Testis (tissue), 3 donors: ENCODE results near the gene GOLGA8A. TPM values are rescaled to one million over a fixed set of nuclear protein-coding genes. Genes with fewer than 3 reads are reported as not detected.

ENCODE experiments used
- DNase-seq: peaks from one replicate; pipeline ENCODE4 v3.0.0-alpha.2; 2019
- H3K27ac ChIP-seq, 2 donors: fragments of 200-600 bp; sonication (generic); one replicate each; pipeline ENCODE4 v1.5.1; 2019
- H3K27me3 ChIP-seq: fragments of 200-600 bp; sonication (generic); one replicate; pipeline ENCODE4 v1.5.1; 2019
- H3K36me3 ChIP-seq: fragments of 200-600 bp; sonication (generic); one replicate; pipeline ENCODE4 v1.5.1; 2017; ENCODE audit warnings: low read depth; ENCODE audit errors: missing control alignments
- H3K4me1 ChIP-seq: fragments of 200-600 bp; sonication (generic); one replicate; pipeline ENCODE4 v1.5.1; 2019
- H3K4me3 ChIP-seq, 2 donors: fragments of 200-600 bp; sonication (generic); one replicate each; pipeline ENCODE4 v1.5.1; 2017 to 2019
- H3K9me3 ChIP-seq: fragments of 200-600 bp; sonication (generic); one replicate; pipeline ENCODE4 v1.5.1; 2017
- POLR2A ChIP-seq: fragments of 450-650 bp; IDR thresholded peaks from one replicate; pipeline ENCODE4 v1.6.1; 2017; ENCODE audit warnings: antibody characterized with exemption, mild to moderate bottlenecking, moderate library complexity
- WGBS, 2 donors: methylation state at CpG; one replicate each; pipeline ENCODE4 v1.1.5; 2018; 5-methylcytosine and 5-hydroxymethylcytosine counted together
- intact Hi-C: fragments of 100-400 bp; cut with DNase I; formaldehyde crosslinking; loops from one replicate; pipeline ENCODE4 v1.15.1; 2023; ENCODE audit warnings: low total_unique reads
- polyA plus RNA-seq: library from polyadenylated mRNA; stranded (reverse); fragments of 350-450 nt; fragmentation: Illumina TruSeq; extraction: RNeasy Lipid Tissue Mini Kit (QIAGEN cat#74804); gene quantifications from one replicate; pipeline ENCODE4 v1.2.3, GENCODE V29; 2014; ENCODE audit warnings: low read depth, low replicate concordance; ENCODE audit not compliant: insufficient read depth
- total RNA-seq, 2 donors: library from RNA; depleted of rRNA; stranded (reverse); fragments of >200 nt; gene quantifications; one replicate each; pipeline ENCODE4 v1.2.3, GENCODE V29; 2016
- TF ChIP-seq, protein P1 (sequence below), 3 experiments: fragments of 450-650 bp in 2 of 3; fragments of 200-600 bp in 1 of 3; sonication (generic) in 1 of 3; IDR thresholded peaks; one replicate each; pipeline ENCODE4 v1.5.1; 2016 to 2019; ENCODE audit warnings: antibody characterized with exemption in 3 of 3, mild to moderate bottlenecking in 2 of 3, moderate library complexity in 1 of 3

The GOLGA8A gene
- total and polyA plus RNA-seq, 3 donors from 2014 or later, result 67.7 to 136 (median 121) TPM

DNA sequence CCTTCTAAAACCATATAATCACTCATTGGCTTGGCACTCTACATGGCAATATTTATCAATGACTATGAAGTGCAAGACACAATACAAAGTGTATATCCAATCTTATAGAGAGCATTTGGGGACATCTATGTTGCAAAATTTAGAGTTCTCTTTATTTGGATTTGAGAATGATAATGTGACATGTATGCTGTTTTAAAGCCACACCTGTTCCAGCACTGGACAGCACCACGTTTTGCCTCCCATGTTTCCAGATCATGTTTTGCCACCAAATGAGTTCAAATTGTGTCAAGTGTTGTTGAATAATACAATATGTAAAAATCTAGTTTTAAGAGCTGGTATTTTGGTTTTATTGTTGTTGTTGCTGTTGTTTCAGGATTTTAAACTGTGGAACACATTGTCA, 33.3 kb upstream of the GOLGA8A start:
- no peaks in the 10 kb centered on the region for H3K4me1 ChIP-seq
- intact Hi-C loops, result no loop called here
- no peaks in the 10 kb centered on the region for H3K27me3 ChIP-seq

DNA sequence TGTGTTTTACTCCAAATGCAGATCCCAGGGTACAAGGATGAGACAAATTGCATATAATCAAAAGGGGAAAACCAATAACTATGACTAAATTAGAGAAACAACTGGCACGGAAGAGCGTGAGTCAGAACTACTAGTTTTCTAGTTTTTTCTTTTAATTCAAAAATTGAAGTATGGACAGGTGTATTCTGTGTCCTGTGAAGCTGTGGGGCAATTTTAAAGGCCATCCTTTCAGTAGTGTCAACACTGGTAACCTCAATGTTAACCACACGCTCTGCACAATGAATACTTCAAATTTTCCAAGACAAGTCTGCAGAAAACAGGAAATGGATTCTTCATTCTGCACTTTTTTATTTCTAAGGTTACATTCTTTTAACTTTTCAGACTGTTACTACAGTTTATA, 32.5 kb upstream of the GOLGA8A start:
- WGBS, 2 donors, result 79 to 82% methylated on average over 3 of the region's 3 CpGs
- intact Hi-C loops, result no loop called here
- Histone ChIP-seq H3K36me3 (no peaks in the 10 kb centered on the region), H3K4me1 (no peaks in the 10 kb centered on the region), H3K9me3 (no peaks in the 10 kb centered on the region), H3K27me3 (no peaks in the 10 kb centered on the region), H3K4me3 (no peak overlapping the region), H3K27ac (no peak overlapping the region)
- TF ChIP-seq, protein P1, sequence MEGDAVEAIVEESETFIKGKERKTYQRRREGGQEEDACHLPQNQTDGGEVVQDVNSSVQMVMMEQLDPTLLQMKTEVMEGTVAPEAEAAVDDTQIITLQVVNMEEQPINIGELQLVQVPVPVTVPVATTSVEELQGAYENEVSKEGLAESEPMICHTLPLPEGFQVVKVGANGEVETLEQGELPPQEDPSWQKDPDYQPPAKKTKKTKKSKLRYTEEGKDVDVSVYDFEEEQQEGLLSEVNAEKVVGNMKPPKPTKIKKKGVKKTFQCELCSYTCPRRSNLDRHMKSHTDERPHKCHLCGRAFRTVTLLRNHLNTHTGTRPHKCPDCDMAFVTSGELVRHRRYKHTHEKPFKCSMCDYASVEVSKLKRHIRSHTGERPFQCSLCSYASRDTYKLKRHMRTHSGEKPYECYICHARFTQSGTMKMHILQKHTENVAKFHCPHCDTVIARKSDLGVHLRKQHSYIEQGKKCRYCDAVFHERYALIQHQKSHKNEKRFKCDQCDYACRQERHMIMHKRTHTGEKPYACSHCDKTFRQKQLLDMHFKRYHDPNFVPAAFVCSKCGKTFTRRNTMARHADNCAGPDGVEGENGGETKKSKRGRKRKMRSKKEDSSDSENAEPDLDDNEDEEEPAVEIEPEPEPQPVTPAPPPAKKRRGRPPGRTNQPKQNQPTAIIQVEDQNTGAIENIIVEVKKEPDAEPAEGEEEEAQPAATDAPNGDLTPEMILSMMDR (IDR thresholded peaks at IDR 0.05), result no peak
- no peak for TF ChIP-seq POLR2A
- no peak for DNase-seq

More for the DNA sequence above, 33.3 kb upstream of the GOLGA8A start:
- no peak for DNase-seq
- no peak overlapping the region for H3K27ac ChIP-seq
- H3K4me3 ChIP-seq, result no peak overlapping the region
- WGBS, 2 donors, result 44 to 65% methylated on average over 1 of the region's 1 CpG
- H3K9me3 ChIP-seq, result no peaks in the 10 kb centered on the region
- no peaks in the 10 kb centered on the region for H3K36me3 ChIP-seq
- no peak for TF ChIP-seq POLR2A
- TF ChIP-seq, protein P1 (IDR thresholded peaks at IDR 0.05), result no peak

DNA sequence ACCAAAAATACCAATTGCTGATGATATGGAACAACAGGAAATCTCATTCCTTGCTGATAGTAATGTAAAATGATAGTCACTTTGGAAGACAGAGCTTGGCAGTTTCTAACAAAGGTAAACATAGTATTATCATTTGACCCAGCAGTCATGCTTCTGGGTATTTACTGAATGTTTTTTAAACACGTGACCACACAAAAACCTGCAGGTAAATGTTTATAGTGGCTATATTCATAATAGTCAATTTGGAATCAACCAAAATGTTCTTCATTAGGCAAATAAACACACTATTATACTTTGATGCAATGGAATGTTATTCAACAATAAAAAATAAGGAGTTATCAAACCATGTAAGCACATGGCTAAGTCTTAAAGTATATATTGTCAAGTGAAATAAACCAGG, 24.1 kb upstream of the GOLGA8A start:
- intact Hi-C loops, result no loop called here
- TF ChIP-seq, protein P1 (IDR thresholded peaks at IDR 0.05), result no peak
- TF ChIP-seq POLR2A, result no peak
- 88 to 89% methylated on average over 1 of the region's 1 CpG for WGBS, 2 donors
- Histone ChIP-seq H3K36me3 (no peaks in the 10 kb centered on the region), H3K9me3 (no peaks in the 10 kb centered on the region), H3K27me3 (no peaks in the 10 kb centered on the region), H3K4me1 (no peaks in the 10 kb centered on the region), H3K4me3 (no peak overlapping the region), H3K27ac (no peak overlapping the region)
- no peak for DNase-seq

DNA sequence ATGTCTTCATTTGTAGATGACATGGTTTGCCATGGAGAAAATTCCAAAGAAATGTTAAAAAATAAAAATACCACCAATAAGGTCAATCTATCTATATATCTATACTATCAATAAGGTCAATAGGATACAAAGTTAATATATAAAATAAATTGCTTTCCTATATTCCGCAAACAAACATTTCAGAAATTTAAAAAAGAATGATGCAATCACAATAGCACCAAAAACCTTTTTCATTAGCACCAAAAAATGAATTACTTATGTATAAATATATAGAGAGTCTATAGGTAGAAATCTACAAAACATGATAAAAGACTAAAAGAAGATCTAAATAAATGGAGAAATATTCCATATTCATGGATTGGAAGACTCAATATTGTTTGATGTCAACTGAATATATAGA, 22.8 kb upstream of the GOLGA8A start:
- no peaks in the 10 kb centered on the region for H3K9me3 ChIP-seq
- no peak overlapping the region for H3K27ac ChIP-seq
- H3K4me1 ChIP-seq, result no peaks in the 10 kb centered on the region
- no peak for DNase-seq
- no peaks in the 10 kb centered on the region for H3K27me3 ChIP-seq
- no peaks in the 10 kb centered on the region for H3K36me3 ChIP-seq
- intact Hi-C loops, result no loop called here
- no peak for TF ChIP-seq POLR2A
- TF ChIP-seq, protein P1 (IDR thresholded peaks at IDR 0.05), result no peak
- WGBS, 2 donors, result 86 to 91% methylated on average over 1 of the region's 1 CpG
- H3K4me3 ChIP-seq, result no peak overlapping the region

DNA sequence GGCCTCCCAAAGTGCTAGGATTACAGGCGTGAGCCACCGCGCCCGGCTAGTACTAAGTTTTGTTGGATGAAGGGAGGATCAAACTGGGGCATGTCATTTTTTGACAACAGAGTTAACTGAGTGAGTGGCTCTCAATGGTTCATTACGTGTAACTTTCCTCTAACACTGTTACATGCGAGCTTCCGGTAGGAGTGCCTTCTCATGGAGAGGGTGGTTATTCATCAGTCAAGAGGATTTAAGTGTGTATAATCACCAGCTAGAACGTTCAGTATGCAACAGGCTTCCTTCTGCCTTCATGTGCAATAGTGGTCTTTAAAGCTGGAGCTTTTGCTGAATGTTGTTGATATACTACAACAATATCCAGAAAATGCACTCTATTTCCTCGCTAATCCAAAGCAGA, 19.1 kb upstream of the GOLGA8A start:
- no peak for DNase-seq

More for the DNA sequence above, 19.1 kb upstream of the GOLGA8A start:
- H3K27me3 ChIP-seq, result no peaks in the 10 kb centered on the region
- TF ChIP-seq, protein P1 (IDR thresholded peaks at IDR 0.05), result no peak
- no peak for TF ChIP-seq POLR2A
- intact Hi-C loops, result no loop called here
- H3K9me3 ChIP-seq, result no peaks in the 10 kb centered on the region
- no peaks in the 10 kb centered on the region for H3K36me3 ChIP-seq
- 69 to 71% methylated on average over 9 of the region's 9 CpGs for WGBS, 2 donors
- H3K4me3 ChIP-seq, result no peak overlapping the region
- no peak overlapping the region for H3K27ac ChIP-seq
- H3K4me1 ChIP-seq, result no peaks in the 10 kb centered on the region
